Measurements from ENCODE around the gene TMEM233.

The TMEM233 gene

DNA sequence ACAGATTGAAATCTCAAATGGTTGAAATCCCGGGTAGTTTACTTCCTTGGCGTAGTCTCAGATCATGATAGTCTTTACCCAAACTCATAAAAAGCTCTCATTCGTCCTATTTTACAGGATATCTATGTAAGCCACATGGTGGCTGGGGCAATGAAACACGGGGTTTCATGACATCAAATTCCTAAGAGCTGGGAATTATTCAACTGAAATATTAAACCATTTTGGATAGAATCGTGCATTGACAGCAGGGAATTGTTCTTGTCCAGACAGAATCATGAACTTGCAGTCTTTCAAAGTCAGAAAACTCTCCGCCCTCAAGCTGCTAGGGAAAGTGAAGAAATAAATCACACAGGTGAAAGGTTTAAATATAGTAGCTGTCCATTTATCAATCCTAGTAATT, 41.2 kb downstream of the TMEM233 start:
- no peak for ATAC-seq
- TF ChIP-seq, protein P1, sequence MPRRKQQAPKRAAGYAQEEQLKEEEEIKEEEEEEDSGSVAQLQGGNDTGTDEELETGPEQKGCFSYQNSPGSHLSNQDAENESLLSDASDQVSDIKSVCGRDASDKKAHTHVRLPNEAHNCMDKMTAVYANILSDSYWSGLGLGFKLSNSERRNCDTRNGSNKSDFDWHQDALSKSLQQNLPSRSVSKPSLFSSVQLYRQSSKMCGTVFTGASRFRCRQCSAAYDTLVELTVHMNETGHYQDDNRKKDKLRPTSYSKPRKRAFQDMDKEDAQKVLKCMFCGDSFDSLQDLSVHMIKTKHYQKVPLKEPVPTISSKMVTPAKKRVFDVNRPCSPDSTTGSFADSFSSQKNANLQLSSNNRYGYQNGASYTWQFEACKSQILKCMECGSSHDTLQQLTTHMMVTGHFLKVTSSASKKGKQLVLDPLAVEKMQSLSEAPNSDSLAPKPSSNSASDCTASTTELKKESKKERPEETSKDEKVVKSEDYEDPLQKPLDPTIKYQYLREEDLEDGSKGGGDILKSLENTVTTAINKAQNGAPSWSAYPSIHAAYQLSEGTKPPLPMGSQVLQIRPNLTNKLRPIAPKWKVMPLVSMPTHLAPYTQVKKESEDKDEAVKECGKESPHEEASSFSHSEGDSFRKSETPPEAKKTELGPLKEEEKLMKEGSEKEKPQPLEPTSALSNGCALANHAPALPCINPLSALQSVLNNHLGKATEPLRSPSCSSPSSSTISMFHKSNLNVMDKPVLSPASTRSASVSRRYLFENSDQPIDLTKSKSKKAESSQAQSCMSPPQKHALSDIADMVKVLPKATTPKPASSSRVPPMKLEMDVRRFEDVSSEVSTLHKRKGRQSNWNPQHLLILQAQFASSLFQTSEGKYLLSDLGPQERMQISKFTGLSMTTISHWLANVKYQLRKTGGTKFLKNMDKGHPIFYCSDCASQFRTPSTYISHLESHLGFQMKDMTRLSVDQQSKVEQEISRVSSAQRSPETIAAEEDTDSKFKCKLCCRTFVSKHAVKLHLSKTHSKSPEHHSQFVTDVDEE (CRISPR knock-in tag; IDR thresholded peaks at IDR 0.05): no peak
- TF ChIP-seq ARNTL (CRISPR knock-in tag; IDR thresholded peaks at IDR 0.05; ENCODE audit: borderline replicate concordance, low read depth) (no peak), OSR1 (CRISPR knock-in tag; IDR thresholded peaks at IDR 0.05) (no peak), TCF4 (CRISPR knock-in tag; IDR thresholded peaks at IDR 0.05; ENCODE audit: borderline replicate concordance) (no peak), ESRRG (CRISPR knock-in tag; IDR thresholded peaks at IDR 0.05) (no peak)
- TF ChIP-seq, protein P2, sequence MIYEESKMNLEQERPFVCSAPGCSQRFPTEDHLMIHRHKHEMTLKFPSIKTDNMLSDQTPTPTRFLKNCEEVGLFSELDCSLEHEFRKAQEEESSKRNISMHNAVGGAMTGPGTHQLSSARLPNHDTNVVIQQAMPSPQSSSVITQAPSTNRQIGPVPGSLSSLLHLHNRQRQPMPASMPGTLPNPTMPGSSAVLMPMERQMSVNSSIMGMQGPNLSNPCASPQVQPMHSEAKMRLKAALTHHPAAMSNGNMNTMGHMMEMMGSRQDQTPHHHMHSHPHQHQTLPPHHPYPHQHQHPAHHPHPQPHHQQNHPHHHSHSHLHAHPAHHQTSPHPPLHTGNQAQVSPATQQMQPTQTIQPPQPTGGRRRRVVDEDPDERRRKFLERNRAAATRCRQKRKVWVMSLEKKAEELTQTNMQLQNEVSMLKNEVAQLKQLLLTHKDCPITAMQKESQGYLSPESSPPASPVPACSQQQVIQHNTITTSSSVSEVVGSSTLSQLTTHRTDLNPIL (CRISPR knock-in tag; IDR thresholded peaks at IDR 0.05; ENCODE audit: low read depth): no peak

DNA sequence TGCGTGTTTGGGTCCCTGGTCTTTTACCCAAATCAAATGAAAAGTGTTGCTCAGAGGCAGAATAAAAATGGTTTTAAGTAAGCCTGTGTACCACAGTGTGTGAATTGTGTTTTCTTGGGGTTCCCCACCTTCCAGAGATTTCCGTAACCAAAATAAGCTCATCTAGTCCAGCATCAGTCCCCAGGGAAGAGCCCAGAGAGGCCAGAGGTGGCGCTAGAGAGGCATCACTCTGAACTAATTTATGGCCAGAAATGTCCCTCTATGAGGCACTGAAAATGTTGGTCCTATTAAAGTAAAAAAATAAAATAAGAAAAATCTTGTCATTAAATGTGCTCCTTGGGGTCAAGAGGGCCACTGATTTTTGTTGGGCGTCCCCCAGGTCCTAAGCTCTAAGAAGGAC, 49.4 kb downstream of the TMEM233 start:
- no peak for ATAC-seq
- TF ChIP-seq, protein P3, sequence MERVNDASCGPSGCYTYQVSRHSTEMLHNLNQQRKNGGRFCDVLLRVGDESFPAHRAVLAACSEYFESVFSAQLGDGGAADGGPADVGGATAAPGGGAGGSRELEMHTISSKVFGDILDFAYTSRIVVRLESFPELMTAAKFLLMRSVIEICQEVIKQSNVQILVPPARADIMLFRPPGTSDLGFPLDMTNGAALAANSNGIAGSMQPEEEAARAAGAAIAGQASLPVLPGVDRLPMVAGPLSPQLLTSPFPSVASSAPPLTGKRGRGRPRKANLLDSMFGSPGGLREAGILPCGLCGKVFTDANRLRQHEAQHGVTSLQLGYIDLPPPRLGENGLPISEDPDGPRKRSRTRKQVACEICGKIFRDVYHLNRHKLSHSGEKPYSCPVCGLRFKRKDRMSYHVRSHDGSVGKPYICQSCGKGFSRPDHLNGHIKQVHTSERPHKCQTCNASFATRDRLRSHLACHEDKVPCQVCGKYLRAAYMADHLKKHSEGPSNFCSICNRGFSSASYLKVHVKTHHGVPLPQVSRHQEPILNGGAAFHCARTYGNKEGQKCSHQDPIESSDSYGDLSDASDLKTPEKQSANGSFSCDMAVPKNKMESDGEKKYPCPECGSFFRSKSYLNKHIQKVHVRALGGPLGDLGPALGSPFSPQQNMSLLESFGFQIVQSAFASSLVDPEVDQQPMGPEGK (CRISPR knock-in tag; IDR thresholded peaks at IDR 0.05; ENCODE audit: borderline replicate concordance): no peak
- no peak for TF ChIP-seq ZFP3 (CRISPR knock-in tag; IDR thresholded peaks at IDR 0.05)
- TF ChIP-seq TCF4 (CRISPR knock-in tag; IDR thresholded peaks at IDR 0.05; ENCODE audit: borderline replicate concordance): no peak
- TF ChIP-seq ARNTL (CRISPR knock-in tag; IDR thresholded peaks at IDR 0.05; ENCODE audit: borderline replicate concordance, low read depth): no peak
- no peak for TF ChIP-seq ISL1 (CRISPR knock-in tag; IDR thresholded peaks at IDR 0.05)
- TF ChIP-seq SNAI2 (CRISPR knock-in tag; IDR thresholded peaks at IDR 0.05): no peak
- TF ChIP-seq ZFP30 (CRISPR knock-in tag; IDR thresholded peaks at IDR 0.05): no peak

DNA sequence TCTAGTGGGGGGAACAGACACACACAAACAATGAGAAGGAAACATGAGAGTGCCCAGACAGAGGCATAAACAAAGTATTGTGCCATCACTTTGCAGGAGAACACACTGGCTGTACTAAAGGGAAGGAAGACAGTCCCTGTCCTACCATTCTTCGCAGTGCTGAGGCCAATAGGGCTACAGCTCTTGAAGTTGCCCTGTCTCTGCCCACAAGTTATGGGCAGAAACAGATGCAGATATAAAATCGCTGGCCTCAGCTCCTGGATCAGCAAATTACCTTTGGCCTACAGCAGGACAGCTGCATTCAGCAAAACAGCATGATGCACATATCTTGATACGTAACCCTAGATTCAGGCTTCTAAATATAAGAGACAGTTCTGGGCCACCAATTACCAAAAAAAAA, 51.4 kb downstream of the TMEM233 start:
- no peak for TF ChIP-seq PPARA (CRISPR knock-in tag; IDR thresholded peaks at IDR 0.05; ENCODE audit: borderline replicate concordance)

DNA sequence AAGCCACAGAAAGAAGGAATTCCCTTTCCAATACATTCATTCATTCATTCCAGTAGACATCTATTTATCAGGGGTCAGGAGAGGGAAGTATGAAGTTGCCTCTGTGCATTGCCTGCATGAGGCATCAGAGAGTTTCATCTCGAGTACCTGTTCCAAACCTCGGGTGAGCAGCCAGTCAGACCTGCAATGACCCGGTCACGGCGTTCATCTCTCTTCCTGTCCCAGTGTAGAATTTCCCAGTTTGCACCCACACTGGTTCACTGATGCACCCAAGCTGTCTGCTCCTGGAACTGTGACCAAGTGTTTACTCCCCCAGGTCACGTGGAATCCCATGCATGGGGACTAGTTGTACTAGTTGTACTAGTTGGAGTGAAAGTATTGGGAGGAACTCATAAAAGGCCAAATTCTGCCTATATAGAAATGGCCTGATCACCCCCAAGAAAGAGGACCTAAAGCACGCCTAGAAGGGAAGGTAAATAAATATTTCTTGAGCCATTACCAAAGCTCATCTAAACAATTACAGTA, 52.0 kb downstream of the TMEM233 start:
- ATAC-seq: no peak
- TF ChIP-seq SNAI2 (CRISPR knock-in tag; IDR thresholded peaks at IDR 0.05): no peak

More for the DNA sequence above, 51.4 kb downstream of the TMEM233 start:
- ATAC-seq: no peak

DNA sequence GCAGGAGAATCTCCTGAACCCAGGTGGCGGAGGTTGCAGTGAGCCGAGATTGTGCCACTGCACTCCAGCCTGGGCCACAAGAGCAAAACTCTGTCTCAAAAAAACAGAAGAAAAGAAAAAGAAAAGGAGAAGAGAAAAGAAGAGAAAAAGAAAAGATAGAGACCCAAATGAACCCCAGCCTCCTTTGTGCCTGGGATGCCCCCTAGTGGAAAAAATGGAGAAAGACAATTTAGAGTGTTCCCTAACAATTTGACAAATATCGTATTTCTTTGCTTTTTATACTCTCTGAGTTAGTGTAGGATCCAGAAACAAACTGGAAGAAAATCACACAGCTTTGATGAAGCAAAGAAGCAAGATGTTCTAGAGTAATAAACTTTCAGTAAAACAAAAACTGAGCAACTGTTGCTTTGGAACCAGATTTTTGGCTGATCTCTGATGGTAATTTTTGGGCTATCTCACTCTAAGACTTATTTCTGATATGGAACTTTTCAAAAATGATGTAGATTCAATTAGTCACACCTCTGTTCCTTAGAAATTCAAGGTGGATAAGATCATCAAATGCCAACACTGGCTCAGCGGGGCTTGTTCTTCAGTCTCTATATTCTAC, 55.7 kb downstream of the TMEM233 start:
- TF ChIP-seq PPARA (CRISPR knock-in tag; IDR thresholded peaks at IDR 0.05; ENCODE audit: borderline replicate concordance) (no peak), ZC3H10 (CRISPR knock-in tag; IDR thresholded peaks at IDR 0.05) (no peak)
- TF ChIP-seq, protein P3 (CRISPR knock-in tag; IDR thresholded peaks at IDR 0.05; ENCODE audit: borderline replicate concordance): no peak
- TF ChIP-seq, protein P4, sequence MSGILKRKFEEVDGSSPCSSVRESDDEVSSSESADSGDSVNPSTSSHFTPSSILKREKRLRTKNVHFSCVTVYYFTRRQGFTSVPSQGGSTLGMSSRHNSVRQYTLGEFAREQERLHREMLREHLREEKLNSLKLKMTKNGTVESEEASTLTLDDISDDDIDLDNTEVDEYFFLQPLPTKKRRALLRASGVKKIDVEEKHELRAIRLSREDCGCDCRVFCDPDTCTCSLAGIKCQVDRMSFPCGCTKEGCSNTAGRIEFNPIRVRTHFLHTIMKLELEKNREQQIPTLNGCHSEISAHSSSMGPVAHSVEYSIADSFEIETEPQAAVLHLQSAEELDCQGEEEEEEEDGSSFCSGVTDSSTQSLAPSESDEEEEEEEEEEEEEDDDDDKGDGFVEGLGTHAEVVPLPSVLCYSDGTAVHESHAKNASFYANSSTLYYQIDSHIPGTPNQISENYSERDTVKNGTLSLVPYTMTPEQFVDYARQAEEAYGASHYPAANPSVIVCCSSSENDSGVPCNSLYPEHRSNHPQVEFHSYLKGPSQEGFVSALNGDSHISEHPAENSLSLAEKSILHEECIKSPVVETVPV (CRISPR knock-in tag; IDR thresholded peaks at IDR 0.05): no peak
- TF ChIP-seq, protein P5, sequence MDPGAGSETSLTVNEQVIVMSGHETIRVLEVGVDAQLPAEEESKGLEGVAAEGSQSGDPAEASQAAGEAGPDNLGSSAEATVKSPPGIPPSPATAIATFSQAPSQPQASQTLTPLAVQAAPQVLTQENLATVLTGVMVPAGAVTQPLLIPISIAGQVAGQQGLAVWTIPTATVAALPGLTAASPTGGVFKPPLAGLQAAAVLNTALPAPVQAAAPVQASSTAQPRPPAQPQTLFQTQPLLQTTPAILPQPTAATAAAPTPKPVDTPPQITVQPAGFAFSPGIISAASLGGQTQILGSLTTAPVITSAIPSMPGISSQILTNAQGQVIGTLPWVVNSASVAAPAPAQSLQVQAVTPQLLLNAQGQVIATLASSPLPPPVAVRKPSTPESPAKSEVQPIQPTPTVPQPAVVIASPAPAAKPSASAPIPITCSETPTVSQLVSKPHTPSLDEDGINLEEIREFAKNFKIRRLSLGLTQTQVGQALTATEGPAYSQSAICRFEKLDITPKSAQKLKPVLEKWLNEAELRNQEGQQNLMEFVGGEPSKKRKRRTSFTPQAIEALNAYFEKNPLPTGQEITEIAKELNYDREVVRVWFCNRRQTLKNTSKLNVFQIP (CRISPR knock-in tag; IDR thresholded peaks at IDR 0.05; ENCODE audit: borderline replicate concordance, low read depth): no peak
- peak; percentile 60; the same call in 2 of the 3 replicates for ATAC-seq
